ENCODE measurements around the gene SPATA3.

Gene SPATA3

DNA sequence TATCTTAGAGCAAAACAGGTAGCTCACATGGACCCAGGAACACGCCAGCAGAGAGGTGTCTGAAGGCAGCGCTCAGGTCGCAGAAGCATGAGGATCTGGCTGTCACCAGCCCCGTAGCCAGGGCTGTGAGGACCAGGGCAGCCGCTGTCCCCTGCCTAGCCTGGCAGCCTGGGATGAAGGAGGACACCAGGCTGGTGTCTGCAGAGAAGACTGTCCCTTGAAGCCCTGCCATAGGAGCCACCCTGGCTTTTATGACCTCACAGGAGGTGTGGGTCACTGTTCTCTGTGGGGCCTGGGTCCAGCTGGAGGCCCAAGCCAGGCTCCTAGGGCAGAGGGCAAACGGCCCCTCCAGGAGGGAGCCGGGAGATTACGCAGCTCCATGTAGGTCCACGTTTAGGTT lies at the start of gene SPATA3:
Gene SPATA3, plus strand, starts transcription at position 301 of the 400 bp plus-strand sequence. CDS start 113 bp downstream, outside the sequence.
- DNase-seq, result no peak

DNA sequence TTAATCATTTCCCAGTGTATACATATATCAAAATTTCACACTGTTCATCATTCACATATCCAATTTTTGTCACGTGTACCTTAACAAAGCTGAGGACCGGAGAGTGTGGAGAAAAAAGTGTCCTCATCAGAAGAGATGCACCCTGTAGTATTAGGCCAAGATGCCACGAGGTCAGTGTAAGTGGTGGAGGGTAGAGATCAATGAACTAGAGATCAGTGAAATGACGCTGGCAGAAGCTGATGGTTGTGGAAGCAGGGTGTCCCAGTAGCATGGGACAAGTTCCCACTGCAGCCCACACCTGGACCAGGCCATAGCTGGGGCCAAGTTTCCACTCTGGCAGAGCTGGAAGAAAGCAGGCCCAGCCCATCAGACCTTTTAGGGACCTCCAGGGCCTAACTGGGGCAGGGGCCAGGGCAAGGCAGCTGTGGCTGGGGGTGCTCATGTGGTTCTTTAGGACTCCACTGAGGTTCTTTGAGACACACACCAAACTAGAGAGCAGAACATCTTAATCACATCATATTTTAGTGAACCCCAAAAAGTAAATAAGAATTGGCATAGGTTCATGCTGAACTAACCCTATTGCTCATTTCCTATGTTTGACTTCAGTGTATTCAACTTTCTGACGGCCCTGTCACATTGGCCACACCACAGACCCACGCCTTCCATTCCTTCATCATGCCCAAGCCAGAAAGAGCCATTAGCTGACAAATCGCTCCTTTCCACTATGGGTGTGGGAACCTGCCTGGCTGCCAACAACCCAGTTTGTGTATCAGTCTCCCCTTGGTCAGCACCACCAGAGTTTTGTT lies 49.3 kb upstream of the SPATA3 start:
- no peak for DNase-seq

DNA sequence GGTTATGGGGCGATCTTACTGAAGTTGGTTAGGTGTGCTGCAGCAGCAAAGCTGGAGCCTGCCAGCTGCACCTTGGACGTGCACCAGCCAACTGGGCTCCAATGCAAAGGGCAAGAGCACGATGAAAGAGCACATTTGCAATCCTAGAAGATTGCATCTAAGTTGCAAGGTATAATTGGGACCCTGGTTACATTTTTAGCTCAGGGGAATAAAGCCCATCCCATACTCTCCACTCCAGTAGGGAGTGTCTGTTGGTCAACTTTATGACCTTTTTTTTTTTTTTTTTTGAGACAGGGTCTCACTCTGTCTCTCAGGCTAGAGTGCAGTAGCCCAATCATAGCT lies 48.7 kb upstream of the SPATA3 start:
- no peak for DNase-seq

DNA sequence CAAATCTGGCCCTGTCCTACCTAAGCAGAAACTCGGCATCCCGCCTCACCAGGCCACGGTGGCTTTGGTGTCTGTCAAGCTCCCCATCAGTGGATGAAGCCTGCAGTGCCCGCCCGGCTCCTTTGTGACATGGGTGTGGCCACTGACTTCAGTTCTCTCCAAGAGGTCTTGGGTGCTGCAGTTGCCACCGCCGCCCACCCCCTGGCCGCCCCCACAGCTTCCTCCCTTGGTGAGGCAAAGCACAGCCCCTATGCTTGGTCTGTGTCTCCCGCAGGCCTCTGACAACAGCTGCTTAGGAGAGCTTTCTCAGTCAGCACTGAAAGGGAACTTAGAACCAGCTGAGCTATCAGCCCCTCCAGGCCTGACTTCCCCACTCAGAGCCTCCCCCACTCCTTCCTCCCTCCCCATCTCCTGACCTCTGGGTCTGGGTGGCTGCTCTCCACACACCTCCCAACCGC lies 48.0 kb upstream of the SPATA3 start:
- peak in 1 of 51 donors; percentile 22 for DNase-seq

DNA sequence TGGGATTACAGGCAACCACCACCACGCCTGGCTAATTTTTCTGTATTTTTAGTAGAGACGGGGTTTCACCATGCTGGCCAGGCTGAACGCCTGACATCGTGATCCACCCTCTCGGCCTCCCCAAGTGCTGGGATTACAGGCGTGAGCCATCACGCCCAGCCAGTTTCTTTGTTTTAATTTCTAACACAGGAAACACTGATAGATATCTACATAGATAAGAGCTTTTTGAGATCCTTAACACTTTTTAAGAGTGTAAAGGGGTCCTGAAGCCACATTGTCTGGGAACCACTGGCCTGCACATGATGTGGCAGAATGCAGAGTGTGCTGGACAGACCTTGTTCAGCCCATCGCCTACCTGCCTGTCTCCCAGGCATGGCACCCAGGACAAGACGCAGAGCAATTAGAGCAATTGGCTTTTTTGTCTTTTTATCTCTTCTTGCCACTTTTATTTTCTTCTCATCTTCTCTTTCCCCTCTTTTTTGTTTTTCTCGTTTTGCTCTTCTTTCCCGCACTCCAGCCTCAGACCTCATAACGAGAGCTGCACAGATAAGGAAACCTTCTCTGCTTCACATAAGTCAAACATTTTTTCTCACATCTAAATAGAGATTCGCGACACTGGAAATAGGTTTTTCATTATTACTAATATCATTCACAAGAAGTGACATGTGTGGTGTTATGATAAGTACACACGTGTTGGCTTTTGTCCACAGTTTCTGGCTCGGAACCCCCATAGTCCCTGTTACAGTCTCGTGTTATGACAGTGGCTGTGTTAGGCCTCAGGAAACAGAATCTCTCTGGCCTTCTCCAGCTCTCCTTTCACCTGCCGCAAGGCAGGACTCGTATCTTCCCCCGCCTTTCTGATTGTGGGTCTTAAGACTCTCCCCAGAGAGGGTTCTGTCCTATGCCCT lies 45.7 kb upstream of the SPATA3 start:
- no peak for DNase-seq

DNA sequence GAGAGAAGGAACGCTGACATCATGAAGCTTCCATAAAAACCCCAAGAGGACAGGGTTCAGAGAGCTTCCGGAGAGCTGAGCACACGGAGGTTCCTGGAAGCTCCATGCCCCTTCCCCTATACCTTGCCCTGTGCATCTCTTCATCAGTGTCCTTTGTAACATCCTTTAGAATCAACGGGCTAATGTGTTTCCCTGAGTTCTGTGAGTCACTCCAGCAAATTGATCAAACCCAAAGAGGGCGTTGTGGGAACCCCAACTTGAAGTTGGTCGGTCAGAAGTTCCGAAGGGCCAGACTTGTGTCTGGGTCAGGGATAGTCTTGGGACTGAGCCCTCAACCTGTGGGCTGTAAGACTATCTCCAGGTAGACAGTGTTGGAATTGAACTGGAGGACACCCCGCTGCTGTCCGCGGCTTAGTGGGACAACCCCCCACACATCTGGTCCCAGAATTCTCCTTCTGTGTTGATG lies 45.0 kb upstream of the SPATA3 start:
- no peak for DNase-seq

DNA sequence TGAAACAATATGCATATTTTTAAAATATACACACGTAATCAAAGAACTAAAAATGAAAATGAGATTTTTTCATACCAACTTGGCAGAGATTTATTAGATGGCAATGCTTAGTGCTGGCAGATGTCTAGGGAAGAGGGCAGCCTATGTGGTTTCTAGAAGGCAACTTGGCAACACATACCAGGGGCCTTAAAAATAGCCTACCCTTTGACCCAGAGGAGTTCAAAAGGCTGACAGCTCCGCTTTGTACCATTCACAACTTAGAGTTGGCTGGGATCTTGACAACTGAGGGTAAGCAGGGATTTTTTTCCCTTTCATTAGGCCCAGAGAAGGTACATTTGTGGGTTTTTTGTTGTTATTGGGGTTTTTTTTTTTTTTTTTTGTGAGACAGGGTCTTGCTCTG lies 44.5 kb upstream of the SPATA3 start:
- DNase-seq, result no peak

DNA sequence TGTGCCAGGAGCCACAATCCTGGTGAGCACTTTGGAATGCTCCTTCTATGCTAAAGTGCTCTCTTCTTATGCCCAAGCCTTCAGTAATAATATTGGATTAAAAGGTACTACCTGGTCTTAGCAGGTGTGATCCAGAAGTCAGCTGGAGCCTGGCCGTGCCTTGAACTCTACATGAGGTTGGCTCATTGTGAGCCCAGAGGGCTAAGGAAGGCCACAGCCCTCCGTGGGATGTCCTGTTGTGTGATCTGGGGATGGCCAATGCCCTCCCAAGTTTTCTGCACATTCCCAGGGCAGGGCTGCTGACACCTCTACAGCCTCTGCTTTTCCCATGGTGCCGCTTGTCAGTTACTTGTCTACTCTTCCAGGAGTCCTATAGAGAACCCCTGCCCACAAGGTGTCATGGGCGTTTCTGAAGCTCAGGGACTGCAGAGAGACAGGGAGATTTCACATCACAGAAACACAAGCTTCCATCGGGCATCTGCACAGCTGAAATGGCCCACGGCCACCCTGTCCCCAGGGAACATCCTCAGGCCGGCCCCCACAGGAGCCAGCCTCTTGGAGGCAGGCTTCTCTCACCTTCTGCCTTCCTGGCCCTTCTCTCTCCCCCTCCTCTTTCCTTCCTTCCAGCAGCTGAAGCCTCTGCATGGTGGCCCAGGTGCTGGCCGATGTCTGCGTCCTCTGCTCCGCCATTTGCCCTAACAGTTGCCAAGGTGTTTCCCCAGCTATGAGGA lies 43.5 kb upstream of the SPATA3 start:
- no peak for DNase-seq

DNA sequence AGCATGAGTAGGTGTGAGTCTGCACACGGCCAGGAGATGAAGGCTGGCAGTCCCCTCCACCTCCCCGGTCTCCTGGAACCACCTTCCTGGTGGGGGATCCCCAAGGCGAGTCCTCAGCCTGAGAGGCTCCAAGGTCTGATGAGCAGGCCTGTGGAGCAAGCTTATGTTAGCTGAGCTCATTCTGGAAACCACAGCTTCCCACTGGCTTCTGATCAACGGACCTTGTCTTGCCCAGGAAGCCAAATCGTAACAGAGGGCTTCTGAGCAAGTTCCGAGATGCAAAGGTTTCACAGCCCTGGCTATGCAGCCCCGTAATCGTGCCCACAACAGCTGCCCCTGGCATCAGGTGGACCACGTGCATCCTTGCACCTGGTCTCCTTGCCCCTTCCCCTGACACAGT lies 42.1 kb upstream of the SPATA3 start:
- DNase-seq, result no peak

DNA sequence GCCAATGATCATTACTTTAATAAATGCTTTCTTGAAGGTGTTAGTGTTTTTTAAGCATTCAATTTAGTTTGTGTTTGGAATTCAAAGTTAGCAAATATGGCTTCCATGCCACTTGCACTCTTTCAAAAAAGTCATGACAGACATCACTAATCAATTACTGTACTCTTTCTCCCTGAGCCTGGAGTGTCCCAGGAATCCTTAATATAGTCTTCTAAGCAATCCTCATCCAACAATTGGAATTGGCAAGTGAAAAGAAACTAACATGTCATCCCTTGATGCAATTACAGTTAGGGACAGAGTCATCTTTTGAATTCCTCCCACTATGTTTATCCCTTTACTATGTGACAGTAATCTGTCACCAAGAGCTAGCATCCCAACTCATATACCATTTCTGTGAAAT lies 41.2 kb upstream of the SPATA3 start:
- no peak for DNase-seq

DNA sequence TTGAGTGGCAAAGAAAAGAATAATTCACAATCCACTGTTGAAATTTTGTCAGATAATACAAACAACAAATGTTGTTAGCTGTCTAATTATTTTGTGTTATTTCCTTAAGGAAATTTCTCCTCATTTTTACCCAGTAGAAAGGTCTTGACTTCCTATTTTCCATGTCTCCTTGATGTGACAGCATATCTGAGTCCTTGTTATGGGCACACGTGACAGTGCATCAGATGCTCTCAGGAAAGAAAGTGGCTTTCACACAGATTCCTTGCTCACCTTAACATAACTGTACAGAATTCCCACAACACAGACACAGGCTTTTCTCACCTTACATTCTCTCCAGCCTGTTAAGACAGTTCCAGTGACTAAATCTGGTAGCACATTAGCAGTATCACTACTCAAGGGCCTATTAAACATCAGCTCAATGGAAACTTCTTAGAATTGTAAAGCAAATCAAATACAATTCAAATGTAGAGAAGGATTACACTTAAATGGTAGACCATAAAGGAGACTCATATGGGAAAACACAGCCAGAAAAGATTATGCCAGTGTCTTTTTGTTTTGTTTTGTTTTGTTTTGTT lies 40.7 kb upstream of the SPATA3 start:
- DNase-seq, result no peak

DNA sequence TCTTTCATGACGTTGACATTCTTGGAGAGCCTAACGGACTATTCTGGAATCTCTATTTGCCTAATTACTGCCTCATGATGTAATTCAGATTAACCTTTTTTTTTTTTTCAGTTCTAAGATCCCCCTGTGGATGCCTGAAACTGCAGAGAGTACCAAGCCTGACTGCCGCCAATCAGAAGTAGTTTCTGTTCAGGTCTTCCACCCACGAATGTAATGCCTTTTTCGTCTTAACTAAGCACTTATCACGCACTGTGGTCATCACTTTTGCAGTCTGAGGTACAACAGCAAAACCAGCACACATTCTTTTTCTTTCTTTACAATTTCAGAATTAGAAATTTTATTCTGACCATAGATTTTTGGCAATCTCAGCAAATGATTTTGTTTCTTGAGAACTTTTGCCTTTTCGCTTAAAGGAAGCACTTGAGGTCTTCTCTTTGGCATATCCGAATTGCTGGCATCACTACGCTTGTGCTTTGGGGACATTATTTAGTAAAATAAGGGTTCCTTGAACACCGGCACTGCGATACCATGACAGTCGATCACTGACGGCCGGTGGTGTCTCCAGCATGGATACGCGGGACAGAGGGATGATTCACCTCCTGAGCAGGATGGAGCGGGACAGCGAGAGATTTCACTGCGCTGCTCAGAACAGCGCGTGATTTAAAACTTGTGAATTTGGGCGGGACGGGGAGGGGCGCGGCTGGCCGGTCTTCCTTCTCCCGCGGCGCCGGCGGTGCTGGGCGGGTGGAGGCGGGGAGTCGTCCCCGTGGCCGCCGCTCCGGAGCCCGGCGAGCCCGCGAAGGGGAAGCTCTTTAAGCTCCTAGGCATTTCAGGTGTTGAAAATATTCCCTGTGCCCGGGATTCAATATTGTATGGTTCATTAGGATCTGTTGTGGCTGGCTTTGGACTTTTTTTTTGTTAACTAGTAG lies 38.8 kb upstream of the SPATA3 start:
- DNase-seq, result peak in 6 of 51 donors; percentile 9 to 30 (median 20)

DNA sequence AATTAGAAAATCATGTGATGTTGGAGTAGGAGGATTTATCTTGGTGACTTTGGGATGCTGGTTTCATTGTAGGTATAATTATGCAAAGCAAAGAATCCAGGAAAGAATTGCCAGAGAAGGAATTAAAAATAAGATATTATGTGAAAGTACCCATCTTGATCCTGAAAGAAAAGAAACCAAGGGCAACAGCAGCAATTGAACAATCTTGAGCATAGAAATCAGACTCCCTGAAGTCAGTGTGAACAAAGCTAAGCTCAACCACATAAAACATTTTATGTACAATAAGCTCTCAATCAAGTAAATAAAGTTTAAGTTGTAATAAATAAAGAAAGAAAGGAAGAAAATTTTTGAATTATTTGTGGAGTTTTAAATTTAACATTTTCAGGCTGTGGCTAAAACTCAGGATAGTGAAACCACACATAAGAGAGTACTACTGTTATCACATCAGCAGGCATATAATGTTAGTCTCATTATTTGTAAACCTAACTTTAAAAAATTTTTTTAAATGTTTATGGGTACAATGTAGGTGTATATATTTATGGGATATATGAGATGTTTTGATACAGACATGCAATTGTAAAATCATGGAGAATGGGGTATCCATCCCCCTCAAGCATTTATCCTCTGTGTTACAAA lies 38.0 kb upstream of the SPATA3 start:
- no peak for DNase-seq

DNA sequence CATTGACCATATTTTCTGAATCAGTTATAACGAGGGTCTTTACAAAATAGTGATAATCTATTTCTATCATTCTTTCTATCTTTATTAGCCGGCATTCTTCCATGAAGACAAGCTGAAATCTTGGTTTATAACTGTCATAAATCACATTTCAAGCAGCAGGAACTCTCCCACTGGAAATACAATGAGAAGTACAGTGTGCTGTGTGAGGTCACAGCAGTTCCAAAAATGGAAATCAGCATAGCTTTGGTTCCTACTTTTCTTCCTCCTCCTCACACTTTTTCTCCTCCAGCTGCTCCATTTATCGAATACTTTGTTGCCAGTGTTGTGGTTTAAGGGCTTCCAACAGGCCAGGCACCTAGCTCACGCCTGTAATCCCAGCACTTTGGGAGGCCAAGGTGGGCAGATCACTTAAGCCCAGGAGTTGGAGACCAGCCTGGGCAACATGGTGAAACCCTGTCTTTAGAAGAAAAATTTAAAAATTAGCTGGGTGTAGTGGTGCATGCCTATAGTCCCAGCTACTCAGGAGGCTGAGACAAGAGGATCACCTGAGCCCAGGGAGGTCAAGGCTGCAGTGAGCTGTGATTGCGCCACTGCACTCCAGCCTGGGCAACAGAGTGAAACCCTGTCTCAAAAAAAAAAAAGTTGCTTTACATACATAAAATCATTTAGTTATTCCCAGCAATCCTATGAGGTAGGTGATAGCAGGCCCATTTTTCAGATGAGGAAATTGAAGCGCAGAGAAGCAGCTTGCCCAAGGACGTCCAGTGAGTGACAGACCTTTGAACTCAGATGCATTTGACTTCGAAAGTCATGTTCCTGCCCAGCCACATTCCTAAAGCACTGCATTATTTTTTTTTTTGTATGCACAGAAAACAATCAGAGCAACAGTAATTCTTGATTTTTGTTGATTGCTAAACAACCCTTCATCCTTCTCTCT lies 36.8 kb upstream of the SPATA3 start:
- DNase-seq, result no peak

DNA sequence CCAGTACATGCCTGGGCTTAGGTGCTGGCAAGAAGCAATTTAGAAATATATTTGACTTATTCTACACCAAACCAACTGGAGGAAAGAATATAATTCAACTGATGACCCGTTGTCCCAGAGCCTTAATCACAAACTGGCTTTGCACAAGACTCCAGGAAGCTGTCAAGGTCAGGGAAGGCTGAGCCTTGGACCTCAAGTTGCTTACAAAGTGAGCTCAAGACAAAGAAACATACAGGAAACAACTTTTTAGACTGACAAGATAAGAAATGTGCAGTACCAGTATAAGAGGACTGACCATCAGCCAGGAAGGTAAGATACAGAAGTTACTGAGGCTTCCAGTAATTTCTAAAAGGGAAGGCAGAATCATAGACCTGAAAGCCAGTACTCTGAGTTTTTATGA lies 35.9 kb upstream of the SPATA3 start:
- no peak for DNase-seq

DNA sequence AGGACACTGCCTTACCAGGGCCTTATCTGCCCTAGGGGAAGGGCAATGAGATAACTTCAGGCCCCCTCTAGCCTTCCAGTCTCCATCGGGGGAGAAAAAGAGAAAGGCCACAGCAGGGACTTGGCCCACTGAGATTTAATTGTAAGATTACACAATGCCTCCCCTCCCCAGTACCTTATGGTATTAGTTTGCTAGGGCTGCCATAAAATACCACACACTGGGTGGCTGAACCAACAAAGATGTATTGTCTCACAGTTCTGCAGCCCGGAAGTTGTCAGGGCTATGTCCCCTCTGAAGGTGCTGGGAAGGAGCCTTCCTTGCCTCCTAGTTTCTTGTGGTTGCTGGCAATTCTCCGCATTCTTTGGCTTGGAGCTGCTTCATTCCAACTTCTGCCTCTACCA lies 34.8 kb upstream of the SPATA3 start:
- no peak for DNase-seq

DNA sequence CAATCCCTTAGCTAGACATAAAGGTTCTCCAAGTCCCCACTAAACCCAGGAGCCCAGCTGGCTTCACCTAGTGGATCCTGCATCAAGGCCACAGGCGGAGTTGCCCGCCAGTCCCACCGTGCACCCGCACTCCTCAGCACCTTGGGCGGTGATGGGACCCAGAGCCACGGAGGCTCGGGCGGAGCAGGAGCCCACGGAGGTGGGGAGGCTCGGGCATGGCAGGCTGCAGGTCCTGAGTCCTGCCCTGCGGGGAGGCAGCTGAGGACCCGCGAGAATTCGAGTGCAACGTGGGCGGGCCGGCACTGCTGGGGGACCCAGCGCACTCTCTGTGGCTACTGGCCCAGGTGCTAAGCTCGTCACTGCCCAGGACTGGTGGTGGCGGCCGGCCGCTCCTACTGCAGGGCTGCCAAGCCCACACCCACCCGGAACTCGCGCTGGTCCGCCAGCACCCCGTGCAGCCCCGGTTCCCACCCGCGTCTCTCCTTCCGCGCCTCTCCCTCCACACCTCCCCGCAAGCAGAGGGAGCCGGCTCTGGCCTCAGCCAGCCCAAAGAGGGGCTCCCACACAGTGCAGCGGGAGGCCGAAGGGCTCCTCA lies 31.7 kb upstream of the SPATA3 start:
- no peak for DNase-seq

DNA sequence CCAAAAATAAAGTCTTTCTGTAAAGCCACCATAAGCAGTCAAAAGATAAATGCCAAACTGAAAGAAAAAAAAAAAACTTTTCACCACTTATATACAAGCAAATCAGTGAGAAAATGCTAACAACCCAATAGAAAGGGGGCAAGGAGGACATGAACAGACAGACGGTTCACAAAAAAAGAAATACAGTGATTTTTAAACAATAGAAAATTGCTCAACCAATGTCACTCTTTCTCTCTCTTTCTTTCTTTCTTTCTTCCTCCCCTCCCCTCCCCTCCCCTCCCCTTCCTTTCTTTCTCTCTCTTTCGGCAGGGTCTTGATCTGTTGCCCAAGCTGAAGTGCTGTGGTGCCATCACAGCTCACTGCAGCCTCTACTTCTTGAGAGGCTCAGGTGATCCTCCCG lies 28.8 kb upstream of the SPATA3 start:
- DNase-seq, result no peak

All from hypothalamus (tissue), 51 donors.